Vagina (tissue), 2 donors: ENCODE data around the gene STXBP5. TPM values are rescaled to one million over a fixed set of nuclear protein-coding genes. Genes with fewer than 3 reads are reported as not detected.

ENCODE experiments used
- DNase-seq, 2 donors: peaks; one replicate each; pipeline ENCODE4 v3.0.0-alpha.2; 2017; ENCODE audit errors: extremely low spot score in 2 of 2
- H3K27ac ChIP-seq: fragments of 200-600 bp; sonication (generic); one replicate; pipeline ENCODE4 v1.5.1; 2019
- H3K27me3 ChIP-seq: fragments of 200-600 bp; sonication (generic); one replicate; pipeline ENCODE4 v1.5.1; 2019
- H3K36me3 ChIP-seq, 2 donors: fragments of 200-600 bp; sonication (generic); one replicate each; pipeline ENCODE4 v1.5.1; 2017 to 2019
- H3K4me1 ChIP-seq: fragments of 200-600 bp; sonication (generic); one replicate; pipeline ENCODE4 v1.5.1; 2019
- H3K4me3 ChIP-seq, 2 donors: fragments of 200-600 bp; sonication (generic); 1 replicate in 1 of 2; 2 replicates in 1 of 2; pipeline ENCODE4 v1.5.1; 2016 to 2019
- H3K9me3 ChIP-seq: fragments of 200-600 bp; sonication (generic); one replicate; pipeline ENCODE4 v1.5.1; 2019
- CTCF ChIP-seq, 3 experiments: fragments of 450-650 bp in 2 of 3; fragments of 200-600 bp in 1 of 3; sonication (generic) in 1 of 3; IDR thresholded peaks; one replicate each; pipeline ENCODE4 v1.5.1; 2017 to 2019; ENCODE audit warnings: antibody characterized with exemption in 3 of 3, mild to moderate bottlenecking in 2 of 3, moderate library complexity in 2 of 3
- POLR2A ChIP-seq, 2 donors: fragments of 450-650 bp; IDR thresholded peaks; one replicate each; pipeline ENCODE4 v1.6.1; 2017; ENCODE audit warnings: antibody characterized with exemption in 2 of 2, mild to moderate bottlenecking in 2 of 2, moderate library complexity in 2 of 2
- POLR2AphosphoS5 ChIP-seq, 2 donors: sonication (generic); formaldehyde crosslinking; IDR thresholded peaks; one replicate each; pipeline ENCODE4 v1.9.0; 2017; ENCODE audit warnings: antibody characterized with exemption in 2 of 2, mild to moderate bottlenecking in 2 of 2, low read depth in 1 of 2; ENCODE audit not compliant: insufficient read depth in 1 of 2
- intact Hi-C: fragments of 100-400 bp; cut with DNase I; formaldehyde crosslinking; loops from one replicate; pipeline ENCODE4 v1.15.1; 2023
- total RNA-seq: library from RNA; depleted of rRNA; stranded (reverse); fragments of >200 nt; gene quantifications from one replicate; pipeline ENCODE4 v1.2.3, GENCODE V29; 2016

STXBP5 gene
- total RNA-seq, 1 donor from 2014 or later: 33.9 TPM

- Histone ChIP-seq H3K27ac (no peak overlapping the region), H3K4me3 (no peak overlapping the region), H3K27me3 (no peaks in the 10 kb centered on the region), H3K4me1 (no peaks in the 10 kb centered on the region), H3K9me3 (no peaks in the 10 kb centered on the region), H3K36me3 (peaks cover 0 to 10% of the 10 kb centered on the region in 2 donors)
- DNase-seq: no peak
- intact Hi-C loops: no loop called here
- no peak for TF ChIP-seq POLR2A (IDR thresholded peaks at IDR 0.05)
- TF ChIP-seq CTCF (IDR thresholded peaks at IDR 0.05): no peak
- TF ChIP-seq POLR2AphosphoS5 (IDR thresholded peaks at IDR 0.05; ENCODE audit: insufficient read depth in 1 of 2, low read depth in 1 of 2): no peak
Measured at GRCh38 chr6:147262946-147263345, 58.7 kb downstream of the STXBP5 start.

DNA sequence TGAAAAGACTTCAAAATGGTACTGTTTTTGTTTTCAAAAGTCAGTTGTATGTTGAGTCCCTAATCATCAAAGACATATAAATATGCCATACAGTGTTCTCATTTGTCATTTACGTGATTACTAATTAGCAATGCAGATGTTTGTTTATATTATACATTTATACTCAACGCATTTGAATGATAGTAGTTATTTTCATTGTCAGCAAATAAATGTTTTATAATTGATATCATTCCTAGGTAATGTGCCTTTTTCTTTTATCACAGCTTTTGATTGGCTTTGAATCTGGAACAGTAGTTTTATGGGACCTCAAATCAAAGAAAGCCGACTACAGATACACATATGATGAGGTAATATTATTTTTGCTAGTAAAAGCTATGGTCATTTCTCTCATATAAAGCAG, 62.6 kb downstream of the STXBP5 start:
- no peak for DNase-seq
- H3K4me3 ChIP-seq: no peak overlapping the region
- no peak overlapping the region for H3K27ac ChIP-seq
- peaks cover 0 to 10% of the 10 kb centered on the region in 2 donors for H3K36me3 ChIP-seq
- no peaks in the 10 kb centered on the region for H3K27me3 ChIP-seq
- no peaks in the 10 kb centered on the region for H3K9me3 ChIP-seq
- no peaks in the 10 kb centered on the region for H3K4me1 ChIP-seq
- intact Hi-C loops: no loop called here
- no peak for TF ChIP-seq CTCF (IDR thresholded peaks at IDR 0.05)
- TF ChIP-seq POLR2AphosphoS5 (IDR thresholded peaks at IDR 0.05; ENCODE audit: insufficient read depth in 1 of 2, low read depth in 1 of 2): no peak
- no peak for TF ChIP-seq POLR2A (IDR thresholded peaks at IDR 0.05)

DNA sequence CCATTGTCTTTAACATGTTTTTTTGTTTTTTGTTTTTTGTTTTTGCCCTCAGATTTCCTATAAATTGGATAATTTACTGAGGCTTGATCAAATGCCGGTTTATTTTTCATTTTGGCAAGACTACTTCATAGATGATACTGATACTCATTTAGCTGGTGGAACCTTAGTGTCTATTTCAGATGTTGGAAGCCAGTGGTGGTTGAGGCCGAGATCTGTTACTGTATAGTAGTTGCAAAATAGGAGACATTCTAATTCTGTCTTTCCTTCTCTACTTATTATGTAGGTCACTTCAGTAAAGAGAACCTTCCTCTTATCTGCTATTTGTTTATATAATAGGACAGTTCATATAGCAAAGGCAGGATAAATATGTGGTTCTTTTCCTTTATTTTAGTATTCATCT, 63.4 kb downstream of the STXBP5 start:
- no peaks in the 10 kb centered on the region for H3K27me3 ChIP-seq
- peaks cover 0 to 10% of the 10 kb centered on the region in 2 donors for H3K36me3 ChIP-seq

GRCh38 chr6:147268254-147268653, 64.0 kb downstream of the STXBP5 start:
- intact Hi-C loops: no loop called here
- H3K27me3 ChIP-seq: no peaks in the 10 kb centered on the region
- H3K4me1 ChIP-seq: no peaks in the 10 kb centered on the region
- no peak overlapping the region for H3K27ac ChIP-seq
- peaks cover 0 to 10% of the 10 kb centered on the region in 2 donors for H3K36me3 ChIP-seq
- TF ChIP-seq POLR2AphosphoS5 (IDR thresholded peaks at IDR 0.05; ENCODE audit: insufficient read depth in 1 of 2, low read depth in 1 of 2) (no peak), POLR2A (IDR thresholded peaks at IDR 0.05) (no peak), CTCF (IDR thresholded peaks at IDR 0.05) (no peak)
- H3K9me3 ChIP-seq: no peaks in the 10 kb centered on the region
- H3K4me3 ChIP-seq: no peak overlapping the region
- DNase-seq: no peak

More for the DNA sequence above, 63.4 kb downstream of the STXBP5 start:
- Histone ChIP-seq H3K9me3 (no peaks in the 10 kb centered on the region), H3K4me3 (no peak overlapping the region), H3K27ac (no peak overlapping the region), H3K4me1 (no peaks in the 10 kb centered on the region)
- TF ChIP-seq CTCF (IDR thresholded peaks at IDR 0.05) (no peak), POLR2AphosphoS5 (IDR thresholded peaks at IDR 0.05; ENCODE audit: insufficient read depth in 1 of 2, low read depth in 1 of 2) (no peak), POLR2A (IDR thresholded peaks at IDR 0.05) (no peak)
- intact Hi-C loops: no loop called here
- no peak for DNase-seq

DNA sequence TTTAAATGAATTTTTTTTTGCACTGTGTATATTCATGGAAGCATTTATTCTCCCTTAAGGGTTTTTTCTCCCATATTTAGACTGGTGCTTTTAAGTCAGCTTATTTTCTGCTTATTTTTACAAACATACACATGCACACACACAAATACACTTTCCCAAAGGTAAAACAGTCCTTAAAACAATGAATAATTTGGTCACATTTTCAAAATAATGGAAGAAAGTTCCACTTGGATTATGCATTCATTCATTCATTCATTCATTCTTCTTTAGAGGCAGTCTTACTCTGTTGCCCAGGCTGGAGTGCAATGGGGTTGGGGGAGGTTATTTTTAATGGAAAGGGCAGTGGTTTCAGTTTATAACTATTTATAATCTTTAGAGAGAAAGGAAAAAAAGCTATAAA, 69.8 kb downstream of the STXBP5 start:
- no peak for DNase-seq
- Histone ChIP-seq H3K27ac (no peak overlapping the region), H3K27me3 (no peaks in the 10 kb centered on the region), H3K4me3 (no peak overlapping the region), H3K9me3 (no peaks in the 10 kb centered on the region), H3K36me3 (peaks cover 0 to 7% of the 10 kb centered on the region in 2 donors), H3K4me1 (no peaks in the 10 kb centered on the region)
- intact Hi-C loops: no loop called here
- no peak for TF ChIP-seq CTCF (IDR thresholded peaks at IDR 0.05)
- no peak for TF ChIP-seq POLR2AphosphoS5 (IDR thresholded peaks at IDR 0.05; ENCODE audit: insufficient read depth in 1 of 2, low read depth in 1 of 2)
- TF ChIP-seq POLR2A (IDR thresholded peaks at IDR 0.05): no peak
